GM12892 (cell line): ENCODE results near the gene DDX1.

Source experiments
- POLR2A ChIP-seq: IDR thresholded peaks from 2 replicates; pipeline ENCODE4 v1.6.1; 2011; ENCODE audit warnings: low read depth, low read length, control low read depth
- POLR2AphosphoS5 ChIP-seq: IDR thresholded peaks from 2 replicates; pipeline ENCODE4 v1.6.1; 2011; ENCODE audit warnings: low read depth, low read length, control low read depth

DNA sequence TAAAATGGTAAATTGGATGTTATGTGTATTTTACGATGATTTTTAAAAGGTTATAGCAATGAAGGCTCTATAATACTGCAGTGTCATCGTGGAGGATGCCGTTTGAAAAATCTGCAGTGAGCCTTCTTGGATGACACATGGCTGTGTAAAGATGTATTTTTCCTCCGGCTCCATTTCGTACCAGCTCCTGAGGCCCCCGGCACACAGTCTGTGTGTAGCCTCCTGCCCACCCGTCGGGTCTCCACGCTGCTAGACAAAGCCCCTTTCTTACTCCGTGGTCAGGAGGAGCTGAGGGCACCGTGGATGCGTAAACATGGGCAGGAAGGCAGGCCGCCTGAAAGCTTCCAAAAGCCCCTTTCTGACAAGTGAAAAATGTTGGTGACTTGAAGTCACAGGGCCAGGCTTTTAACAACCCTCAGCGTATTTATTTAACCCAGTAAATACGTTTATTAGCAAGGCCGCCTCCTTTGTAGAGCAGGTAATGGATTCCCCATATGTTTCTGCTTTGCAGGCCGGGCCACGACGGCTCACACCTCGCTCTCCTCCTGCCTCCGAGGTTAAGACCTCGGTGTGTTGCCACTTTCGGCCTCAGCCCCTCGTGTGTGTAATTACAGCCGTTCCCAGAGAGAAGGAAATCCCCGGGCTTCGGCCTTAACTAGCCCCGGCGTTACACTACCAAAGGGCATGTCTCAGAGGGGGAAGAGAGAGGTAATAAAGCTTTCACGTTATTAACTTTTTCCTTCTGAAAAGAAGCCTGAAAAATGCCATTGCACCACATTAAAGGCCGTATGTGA lies 72.8 kb downstream of the DDX1 start:
- TF ChIP-seq POLR2AphosphoS5: no peak
- no peak for TF ChIP-seq POLR2A
